ENCODE results near the gene MIF. TPM values are rescaled to one million over a fixed set of nuclear protein-coding genes. Genes with fewer than 3 reads are reported as not detected.
A peak's percentile ranks its signal among the peaks of the same experiment; 100 is the strongest.
"Not testable (repeated sequence)": the region's sequence is repeated elsewhere in the genome, so short reads cannot be mapped to it uniquely, and the experiment has no call there.

MIF gene
- 317 TPM for total RNA-seq
- long read RNA-seq, transcript MIF-201 (3 exons, 939 nt) = major isoform, 165 of 167 reads
- long read RNA-seq, partial matches to known transcripts = 0 of 167 reads
- long read RNA-seq, other reads (novel, unspliced or antisense) = 0 of 167 reads

DNA sequence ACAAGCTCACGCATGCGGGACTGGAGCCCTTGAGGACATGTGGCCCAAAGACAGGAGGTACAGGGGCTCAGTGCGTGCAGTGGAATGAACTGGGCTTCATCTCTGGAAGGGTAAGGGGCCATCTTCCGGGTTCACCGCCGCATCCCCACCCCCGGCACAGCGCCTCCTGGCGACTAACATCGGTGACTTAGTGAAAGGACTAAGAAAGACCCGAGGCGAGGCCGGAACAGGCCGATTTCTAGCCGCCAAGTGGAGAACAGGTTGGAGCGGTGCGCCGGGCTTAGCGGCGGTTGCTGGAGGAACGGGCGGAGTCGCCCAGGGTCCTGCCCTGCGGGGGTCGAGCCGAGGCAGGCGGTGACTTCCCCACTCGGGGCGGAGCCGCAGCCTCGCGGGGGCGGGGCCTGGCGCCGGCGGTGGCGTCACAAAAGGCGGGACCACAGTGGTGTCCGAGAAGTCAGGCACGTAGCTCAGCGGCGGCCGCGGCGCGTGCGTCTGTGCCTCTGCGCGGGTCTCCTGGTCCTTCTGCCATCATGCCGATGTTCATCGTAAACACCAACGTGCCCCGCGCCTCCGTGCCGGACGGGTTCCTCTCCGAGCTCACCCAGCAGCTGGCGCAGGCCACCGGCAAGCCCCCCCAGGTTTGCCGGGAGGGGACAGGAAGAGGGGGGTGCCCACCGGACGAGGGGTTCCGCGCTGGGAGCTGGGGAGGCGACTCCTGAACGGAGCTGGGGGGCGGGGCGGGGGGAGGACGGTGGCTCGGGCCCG is at the start of gene MIF:
Gene MIF (plus strand): TSS at position 439 of the 765 bp plus-strand sequence. CDS start 92 bp downstream, at position 531.
- peak; percentile 98 for DNase-seq (ENCODE audit: low spot score)
- intact Hi-C loops (cut with DNase I) = no loop called here

DNA sequence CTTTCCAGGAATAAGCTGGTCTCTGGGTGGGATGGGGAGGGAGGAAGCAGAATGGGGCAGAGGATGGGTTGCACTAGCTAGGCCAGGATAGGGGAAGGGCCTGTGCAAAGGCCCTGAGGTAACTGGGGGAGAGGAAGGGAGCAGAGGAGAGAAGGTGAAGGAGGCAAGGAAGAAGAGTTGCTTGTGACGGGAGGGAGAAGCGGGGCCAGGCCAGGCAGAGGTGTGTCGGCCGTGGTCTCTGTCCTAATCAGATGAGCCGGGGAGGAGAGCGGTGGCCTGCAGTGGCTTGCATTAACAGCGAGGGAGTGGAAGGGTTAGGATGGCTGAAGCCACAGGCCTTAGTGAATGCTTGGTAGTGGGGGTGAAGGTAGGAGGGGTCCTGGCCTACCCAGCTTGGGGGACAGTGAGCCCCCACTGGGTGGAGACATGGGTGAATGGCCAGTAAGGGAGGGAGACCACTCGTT is 49.4 kb upstream of the MIF start:
- intact Hi-C loops (cut with DNase I) = loop anchor here (5.0 kb wide), 1 partner anchor 57 kb away; the partner anchor contains the start of gene SMARCB1
- DNase-seq (ENCODE audit: low spot score) = no peak

DNA sequence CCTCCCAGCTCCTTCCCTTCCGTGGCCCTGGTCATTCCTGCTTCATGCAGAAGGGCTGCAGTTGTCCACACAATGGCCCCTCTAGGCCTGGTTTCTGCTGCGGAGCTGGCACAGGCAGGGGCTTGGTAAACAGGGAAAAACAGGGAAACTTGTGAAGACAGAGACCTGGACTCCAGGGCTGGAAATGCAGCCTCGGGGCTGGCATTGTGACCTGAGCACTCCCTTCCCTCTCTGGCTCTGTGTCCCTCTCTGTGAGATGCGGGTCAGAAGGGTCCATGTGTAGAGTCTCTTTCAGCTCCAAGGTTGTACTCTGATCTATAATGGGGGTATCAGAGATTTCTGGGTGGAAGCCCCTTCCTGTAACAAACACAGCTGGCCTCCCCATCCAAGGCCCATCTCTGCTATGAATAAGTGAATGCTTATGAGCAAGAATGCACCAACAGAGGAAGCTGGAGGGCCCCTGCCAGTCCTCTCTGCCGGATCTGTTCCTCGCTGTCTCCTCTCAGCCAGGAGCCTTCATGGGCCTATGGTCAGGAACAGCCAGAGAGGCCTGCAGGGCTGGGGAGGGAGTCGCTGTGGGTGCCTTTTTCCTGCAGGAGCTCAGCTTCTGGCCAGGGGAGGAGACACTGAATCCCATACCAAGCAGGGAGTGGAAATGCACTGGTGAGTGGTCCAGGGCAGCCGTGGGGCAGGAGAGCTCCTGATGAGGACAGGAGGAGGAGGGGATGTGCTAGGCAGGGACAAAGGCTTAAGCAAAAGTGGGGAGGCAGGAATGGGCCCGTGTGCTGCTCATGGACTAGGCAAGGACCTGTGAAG is 48.7 kb upstream of the MIF start:
- DNase-seq (ENCODE audit: low spot score) = no peak
- intact Hi-C loops (cut with DNase I) = loop anchor here (1.0 to 5.0 kb wide), 2 partner anchors 22 to 58 kb away; partner anchors contain the start of gene SMARCB1

DNA sequence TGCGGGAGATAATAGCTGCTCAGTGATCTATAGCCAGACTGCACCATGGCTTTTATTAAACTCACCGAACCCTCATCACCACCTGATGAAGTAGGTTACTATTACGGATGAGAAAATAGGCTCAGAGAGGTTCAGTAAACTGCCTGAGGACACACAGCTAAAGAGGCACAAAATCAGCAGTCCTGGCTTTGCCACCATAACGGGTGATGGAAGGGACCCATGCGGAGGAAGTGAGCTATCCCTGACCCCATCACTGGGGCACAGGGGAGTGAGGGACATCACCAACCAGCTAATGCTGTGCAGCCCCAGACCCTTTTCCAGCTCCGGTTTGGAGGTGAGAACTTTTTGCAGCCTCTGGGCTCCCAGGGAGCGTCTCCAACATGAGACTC is 48.1 kb upstream of the MIF start:
- intact Hi-C loops (cut with DNase I) = loop anchor here (1.0 to 5.0 kb wide), 2 partner anchors 23 to 59 kb away; partner anchors contain the start of gene SMARCB1

DNA sequence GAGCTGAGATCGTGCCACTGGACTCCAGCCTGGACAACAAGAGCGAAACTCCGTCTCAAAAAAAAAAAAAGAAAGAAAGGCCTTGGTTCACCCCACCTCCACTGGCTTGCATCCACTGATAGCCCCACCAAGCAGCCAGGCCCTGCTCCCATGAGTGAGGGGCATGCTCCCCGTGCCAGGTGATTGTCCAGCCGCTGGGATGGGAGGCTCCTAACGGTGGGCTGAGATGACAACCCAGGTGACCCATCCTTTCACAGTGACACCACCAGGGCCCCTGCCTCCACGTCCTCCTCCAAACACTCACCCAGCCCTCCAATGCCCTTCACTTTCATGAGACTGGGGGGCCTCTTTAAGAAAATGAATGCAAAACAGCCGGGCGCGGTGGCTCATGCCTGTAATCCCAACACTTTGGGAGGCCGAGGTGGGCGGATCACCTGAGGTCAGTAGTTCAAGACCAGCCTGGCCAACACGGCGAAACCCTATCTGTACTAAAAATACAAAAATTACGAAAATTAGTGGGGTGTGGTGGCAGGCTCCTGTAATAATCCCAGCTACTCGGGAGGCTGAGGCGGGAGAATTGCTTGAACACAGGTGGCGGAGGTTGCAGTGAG is 46.8 kb upstream of the MIF start:
- intact Hi-C loops (cut with DNase I) = loop anchor here (5.0 kb wide), 1 partner anchor 60 kb away; the partner anchor contains the start of gene SMARCB1
- no peak for DNase-seq (ENCODE audit: low spot score)

More for the DNA sequence above, 48.1 kb upstream of the MIF start:
- no peak for DNase-seq (ENCODE audit: low spot score)

DNA sequence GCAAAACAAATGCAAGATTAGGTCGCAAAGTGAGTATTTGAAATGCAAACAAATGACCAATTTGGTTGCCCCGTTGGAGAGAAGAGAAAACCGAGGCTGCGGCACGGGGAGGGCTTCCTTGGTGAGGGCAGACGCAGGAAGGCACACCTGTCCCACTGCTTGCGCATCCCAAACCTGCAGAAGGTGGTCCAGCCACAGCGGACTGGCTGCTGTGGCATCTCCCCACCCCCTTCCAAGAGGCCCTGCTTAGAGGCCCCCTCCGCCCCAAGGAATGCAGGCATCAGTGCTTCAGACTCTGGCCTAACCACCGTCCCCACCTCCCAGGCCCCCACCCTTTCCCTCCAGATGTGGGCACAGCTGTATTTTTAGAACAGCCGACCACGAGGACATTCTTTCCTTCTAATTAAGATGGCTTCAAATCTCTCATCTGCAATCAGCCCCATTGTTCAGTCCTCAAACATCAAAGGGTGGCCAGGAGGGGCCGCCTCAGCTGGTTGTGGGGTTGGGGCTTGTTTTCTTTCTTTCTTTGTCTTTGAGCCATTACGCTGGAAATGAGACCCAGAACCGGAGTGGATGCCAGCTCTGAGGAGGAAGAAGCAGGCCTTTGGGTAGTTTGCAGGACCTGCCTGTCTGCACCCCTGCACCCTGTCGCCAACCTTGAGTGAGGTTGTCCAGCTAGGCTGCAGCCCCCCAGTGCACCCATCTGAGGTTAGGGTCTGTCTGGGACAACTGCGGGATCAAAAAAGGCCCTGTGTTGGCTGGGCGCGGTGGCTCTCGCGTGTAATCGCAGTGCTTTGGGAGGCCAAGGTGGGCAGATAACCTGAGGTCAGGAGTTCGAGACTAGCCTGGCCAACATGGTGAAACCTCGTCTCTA is 46.0 kb upstream of the MIF start:
- DNase-seq (ENCODE audit: low spot score) = no peak
- intact Hi-C loops (cut with DNase I) = loop anchor here (1.0 to 5.0 kb wide), 2 partner anchors 61 to 80 kb away; partner anchors contain the start of gene SMARCB1

DNA sequence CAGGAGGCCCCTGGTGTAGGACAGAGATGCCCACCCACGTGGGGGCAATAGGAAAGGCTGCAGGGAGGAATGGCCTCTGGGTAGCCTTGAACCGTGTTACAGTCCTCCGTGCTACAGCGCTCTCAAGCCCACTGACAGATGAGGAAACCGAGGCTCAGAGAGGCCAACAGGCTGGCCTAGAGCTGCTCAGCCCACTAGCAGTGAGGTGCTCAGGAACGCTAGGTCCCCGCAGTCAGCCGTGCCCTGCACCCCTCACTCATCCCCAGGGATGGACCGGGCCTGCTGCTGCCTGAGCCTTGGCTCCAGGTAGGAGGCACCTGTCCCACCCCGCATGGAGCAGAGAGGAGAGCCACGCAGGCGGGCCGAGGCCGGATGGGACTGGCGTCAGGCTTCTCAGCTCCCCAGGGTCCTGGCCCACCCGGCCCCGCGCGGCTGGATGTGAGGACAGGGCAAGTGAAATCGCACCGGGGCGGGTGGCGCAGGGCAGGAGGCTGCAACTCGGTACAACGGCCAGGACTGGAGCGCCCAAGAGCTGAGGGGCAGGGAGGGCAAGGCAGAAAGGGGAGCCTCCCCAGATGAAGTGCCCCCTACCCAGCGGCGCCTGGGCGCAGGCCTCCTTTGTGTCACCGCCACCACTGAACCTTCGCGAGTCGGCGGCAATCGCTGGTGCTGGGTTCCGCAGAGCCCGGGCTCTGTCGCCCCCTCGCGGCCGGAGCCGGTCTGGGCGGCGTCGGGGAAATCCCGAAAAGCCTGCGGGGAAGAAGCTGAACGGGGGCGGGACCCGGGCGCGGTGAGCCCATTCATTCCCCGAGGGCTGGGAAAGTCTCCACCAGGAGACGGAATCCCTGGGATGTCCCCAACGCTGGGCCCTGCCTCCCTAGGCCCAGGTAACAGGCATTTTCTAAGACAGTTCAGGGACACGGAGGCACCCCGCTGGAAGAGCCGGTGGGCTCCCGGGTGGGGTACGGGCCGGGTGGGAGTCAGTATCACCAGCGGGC is 44.9 kb upstream of the MIF start:
- peak; percentile 93 for DNase-seq (ENCODE audit: low spot score)
- intact Hi-C loops (cut with DNase I) = loop anchor here (5.0 kb wide), 2 partner anchors 62 to 307 kb away; partner anchors contain the start of gene SMARCB1

DNA sequence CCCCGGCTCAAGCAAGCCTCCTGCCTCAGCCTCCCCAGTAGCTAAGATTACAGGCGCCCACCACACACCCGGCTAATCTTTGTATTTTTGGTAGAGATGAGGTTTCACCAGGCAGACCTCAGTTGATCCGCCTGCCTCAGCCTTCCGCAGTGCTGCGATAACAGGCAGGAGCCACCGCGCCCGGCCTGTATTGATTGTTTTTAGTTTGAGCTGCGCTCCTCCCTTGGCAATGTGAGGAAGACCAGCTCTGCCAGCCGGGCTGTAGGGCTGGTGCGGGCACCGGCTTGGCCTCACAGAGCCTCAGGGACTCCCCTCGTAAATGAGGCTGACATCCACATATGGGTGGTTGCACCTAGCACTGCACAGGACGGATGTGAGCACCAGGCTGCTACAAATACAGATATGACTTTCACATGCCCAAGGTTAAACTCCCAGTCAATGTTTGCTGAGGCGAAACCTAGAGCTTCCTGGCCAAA is 44.0 kb upstream of the MIF start:
- intact Hi-C loops (cut with DNase I) = loop anchor here (5.0 kb wide), 1 partner anchor 308 kb away; no protein-coding TSS in a partner anchor
- no peak for DNase-seq (ENCODE audit: low spot score)

DNA sequence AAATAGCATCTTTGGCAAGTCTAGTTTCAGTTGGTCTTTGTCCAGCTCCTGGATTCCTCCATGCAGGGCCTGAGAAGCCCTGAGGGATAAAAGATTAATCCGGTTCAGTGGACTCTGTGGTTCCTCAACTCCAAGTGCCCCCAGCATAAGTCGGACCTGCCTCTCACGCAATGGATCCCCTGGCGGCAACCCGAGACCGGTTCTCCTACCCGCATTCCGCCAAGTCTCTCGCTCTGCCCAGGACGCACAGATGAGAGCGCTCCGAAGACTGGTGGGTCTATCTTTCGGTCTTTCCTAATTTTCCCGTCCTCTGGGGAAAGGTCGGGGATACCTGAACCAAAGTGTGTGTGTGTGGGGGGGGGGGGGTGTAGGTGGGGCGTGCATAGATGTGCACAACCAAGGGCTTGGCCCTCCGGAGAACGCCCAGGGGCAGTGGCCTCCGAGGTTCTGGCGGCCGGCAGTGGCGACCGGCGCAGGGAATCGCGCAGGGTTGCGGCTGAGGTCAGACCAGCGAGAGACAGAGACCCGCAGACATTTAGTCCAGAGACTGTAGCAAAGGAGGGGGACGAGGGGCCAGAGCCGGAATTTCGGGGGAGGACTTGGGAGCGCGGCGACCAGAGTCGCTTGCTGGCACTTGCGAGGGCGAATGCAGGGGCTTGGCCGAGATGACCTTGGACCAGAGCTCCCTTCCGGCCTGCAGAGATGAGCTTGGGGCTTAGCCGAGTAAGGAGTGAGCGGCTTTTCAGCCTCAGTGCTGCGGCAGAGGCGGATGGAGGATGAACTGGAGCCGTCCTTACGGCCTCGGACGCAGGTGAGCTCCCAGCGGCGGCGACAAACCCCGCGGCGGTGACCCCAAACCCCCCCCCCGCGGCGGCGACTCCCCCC is 37.2 kb upstream of the MIF start:
- no peak for DNase-seq (ENCODE audit: low spot score)
- intact Hi-C loops (cut with DNase I) = no loop called here

DNA sequence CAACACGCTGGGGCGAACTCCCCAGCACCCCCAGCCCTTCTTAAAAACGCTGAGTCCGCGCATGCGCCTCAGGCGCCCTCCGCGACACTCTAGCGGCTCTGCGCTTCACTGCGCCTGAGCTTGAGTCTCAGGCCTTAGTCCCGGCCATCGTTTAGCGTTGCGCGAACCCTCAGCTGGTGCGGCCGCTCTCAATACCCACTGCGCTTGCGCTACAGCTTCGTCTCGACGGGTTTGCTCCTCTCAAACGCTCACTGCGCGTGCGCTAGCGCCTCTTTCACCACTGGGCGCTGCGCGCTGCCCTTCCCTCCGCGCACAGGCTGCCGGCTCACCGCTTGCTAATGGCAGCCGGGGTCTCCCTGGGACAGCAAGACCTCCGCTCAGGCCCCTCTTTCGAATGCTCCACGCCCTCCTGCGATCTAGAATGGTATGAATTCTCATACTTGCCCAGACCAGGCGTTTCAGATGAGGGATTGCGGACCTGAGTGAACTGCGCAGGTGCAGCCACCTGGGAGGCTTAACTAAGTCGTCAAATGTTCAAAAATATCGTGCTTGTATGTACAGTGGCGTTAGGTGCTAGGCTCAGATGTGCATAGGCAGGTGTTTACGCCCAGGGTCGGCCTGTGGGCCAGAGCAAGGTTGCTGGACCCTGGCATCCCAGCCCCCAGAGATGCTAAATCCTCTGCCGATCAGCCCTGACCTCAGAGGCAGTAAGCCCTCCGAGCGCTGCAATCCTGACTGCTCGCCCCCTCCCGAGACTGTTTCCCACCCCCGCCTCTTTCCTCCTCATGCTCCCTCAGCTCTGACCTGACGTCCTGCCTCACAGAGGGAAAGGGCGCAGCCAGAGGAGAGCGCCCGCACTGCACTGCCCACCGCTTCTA is 36.3 kb upstream of the MIF start, which contains the start of gene SLC2A11:
Gene SLC2A11 (plus strand): TSS at position 270 of the 878 bp plus-strand sequence. CDS start 125 bp downstream, at position 395.
- intact Hi-C loops (cut with DNase I) = no loop called here
- DNase-seq (ENCODE audit: low spot score) = peak; percentile 98

DNA sequence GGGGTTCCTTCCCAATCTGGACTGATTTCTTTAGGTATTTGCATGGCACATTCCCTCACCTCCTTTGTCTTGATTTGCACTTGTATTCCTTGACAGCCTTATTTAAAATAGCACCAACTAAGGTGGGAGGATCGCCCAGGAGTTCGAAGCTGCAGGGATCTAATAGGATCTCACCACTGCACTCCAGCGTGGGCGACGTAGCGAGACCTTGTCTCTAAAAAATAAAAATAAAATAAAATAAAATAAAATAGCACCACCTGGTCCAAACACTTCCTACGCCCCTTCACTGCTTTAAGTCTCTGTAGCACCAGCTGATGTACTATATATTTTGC is 35.7 kb upstream of the MIF start:
- no peak for DNase-seq (ENCODE audit: low spot score)
- intact Hi-C loops (cut with DNase I) = no loop called here

DNA sequence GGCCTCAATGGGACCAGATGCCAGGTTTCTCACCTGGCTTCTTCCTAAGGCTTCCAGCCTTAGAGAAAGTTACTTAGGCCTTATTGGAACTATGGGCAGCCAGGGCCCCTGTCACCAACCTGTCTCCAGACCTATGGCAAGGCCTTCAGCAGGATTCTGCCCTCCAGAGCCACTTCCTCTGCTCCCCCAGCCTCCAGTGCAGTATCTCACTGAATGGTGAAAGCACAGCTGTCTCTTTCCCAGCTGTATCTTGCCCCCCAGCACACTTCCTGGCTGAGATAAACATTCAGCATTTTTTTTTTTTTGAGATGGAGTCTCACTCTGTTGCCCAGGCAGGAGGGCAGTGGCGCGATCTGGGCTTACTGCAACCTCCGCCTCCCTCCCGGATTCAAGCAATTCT is 35.0 kb upstream of the MIF start:
- intact Hi-C loops (cut with DNase I) = no loop called here
- no peak for DNase-seq (ENCODE audit: low spot score)

DNA sequence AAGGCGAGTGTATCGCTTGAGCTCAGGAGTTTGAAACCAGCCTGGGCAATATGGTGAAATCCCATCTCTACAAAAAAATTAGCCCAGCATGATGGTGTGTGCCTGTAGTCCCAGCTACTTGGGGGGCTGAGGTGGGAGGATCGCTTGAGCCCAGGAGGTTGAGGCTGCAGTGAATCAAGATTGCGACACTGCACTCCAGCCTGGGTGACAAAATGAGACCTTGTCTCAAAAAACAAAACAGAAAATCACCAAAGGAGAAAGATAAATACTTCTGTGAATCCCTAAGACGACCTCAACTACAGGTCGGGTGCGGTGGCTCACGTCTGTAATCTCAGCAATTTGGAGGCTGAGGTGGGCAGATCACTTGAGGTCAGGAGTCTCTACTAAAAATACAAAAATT is 34.0 kb upstream of the MIF start:
- DNase-seq (ENCODE audit: low spot score) = not testable (repeated sequence)
- intact Hi-C loops (cut with DNase I) = loop anchor here (5.0 kb wide), 1 partner anchor 52 kb away; no protein-coding TSS in a partner anchor

DNA sequence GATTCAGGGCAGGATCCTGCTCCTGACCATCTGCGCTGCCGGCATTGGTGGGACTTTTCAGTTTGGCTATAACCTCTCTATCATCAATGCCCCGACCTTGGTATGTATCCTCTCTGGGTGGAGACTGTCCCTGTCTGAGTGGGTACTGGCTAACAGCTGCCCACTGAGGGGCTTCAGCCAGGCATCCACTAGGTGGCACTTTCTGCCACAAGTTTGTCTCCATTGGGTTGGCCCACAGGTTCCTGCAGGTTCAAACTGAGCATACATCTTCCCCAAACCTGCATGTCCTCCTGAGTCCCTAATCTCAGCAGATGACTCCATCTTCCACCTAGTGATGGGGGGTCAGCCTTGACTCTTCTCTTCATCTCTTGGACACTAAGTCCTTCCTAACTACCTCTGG is 32.1 kb upstream of the MIF start:
- DNase-seq (ENCODE audit: low spot score) = no peak
- intact Hi-C loops (cut with DNase I) = loop anchor here (5.0 kb wide), 1 partner anchor 50 kb away; no protein-coding TSS in a partner anchor

DNA sequence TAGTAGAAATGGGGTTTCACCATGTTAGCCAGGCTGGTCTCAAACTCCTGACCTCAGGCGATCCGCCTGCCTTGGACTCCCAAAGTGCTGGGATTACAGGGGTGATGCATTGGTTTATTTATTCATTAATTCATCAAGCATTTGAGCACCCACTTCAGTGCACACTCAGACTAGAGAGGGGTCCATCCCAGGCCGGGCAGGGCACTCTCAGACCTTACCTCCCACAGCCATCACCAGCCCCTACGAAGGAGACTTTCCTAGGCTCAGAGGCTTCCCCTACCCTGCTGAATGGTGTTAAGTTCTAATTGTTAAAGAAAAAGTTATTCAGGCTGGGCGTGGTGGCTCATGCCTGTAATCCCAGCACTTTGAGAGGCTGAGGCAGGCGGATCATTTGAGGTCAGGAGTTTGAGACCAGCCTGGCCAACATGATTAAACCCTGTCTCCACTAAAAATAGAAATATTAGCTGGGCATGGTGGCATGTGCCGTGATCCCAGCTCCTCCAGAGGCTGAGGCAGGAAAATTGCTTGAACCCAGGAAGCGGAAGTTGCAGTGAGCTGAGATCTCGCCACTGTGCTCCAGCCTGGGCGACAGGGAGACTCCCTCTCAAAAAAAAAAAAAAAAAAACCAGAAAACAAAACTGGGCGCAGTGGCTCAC is 29.6 kb upstream of the MIF start:
- not testable (repeated sequence) for DNase-seq (ENCODE audit: low spot score)
- intact Hi-C loops (cut with DNase I) = loop anchor here (5.0 kb wide), 1 partner anchor 48 kb away; no protein-coding TSS in a partner anchor

Data from cardiac septum (tissue), 1 donor.